ENCODE data around the gene PDE6D. TPM values are rescaled to one million over a fixed set of nuclear protein-coding genes. Genes with fewer than 3 reads are reported as not detected.

PDE6D gene
- total and polyA plus RNA-seq, 2 of the 13 experiments (the other 11 are each of a cell fraction or from before 2014, with no cell fraction given), result 14.1 to 23.2 TPM

DNA sequence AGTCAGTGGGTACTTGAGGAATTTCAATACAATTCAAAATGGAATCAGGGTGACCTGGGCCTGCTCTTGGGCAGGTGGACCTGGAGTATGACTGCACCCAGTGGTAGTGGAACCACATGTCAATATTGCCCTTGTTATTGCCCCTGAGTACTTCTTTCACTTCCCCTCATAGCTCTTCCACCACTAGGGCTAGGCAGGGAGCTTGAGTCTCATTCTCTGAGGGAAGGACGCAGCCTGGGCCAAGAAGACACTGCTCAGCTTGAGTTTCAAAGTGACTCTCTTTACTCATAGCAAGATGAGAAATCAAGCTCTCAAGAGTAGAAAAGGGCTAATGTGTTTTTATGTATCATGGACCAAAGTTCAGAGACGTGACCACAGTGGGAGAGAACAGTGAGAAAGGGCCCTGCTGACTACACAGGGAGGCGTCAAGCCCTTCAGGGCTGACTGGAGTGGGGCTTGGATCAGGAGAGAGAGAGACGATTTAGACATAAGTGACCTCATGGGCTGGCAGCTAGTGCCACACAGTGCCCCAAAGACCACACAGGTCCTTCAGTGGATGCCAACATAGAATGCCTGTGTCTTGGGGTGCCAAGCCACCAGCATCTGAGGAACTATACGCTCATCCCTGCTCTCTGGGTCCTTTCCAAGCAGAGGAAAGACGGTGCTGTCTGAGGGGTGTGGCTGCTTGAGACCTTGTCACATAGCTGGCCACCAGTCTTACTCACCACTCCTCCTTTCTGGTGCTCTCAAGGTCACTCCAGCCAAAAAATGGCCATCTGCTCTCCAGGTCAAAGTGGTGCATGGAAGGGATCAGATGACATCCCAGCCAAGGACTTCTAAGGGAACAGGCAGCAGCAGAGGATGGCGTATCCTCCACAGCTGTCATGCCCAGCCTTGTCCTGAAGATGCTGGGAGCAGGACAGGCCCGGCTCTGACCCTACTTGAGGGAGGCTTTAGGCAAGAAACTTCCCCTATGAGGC is 59.8 kb downstream of the PDE6D start:
- in situ Hi-C loops (cut with HindIII; ENCODE audit: extremely low pct_ligation_motif_present, low pct_unique_long_range_greater_than_20kb), result no loop called here
- Histone ChIP-seq H4K20me1 (ENCODE audit: insufficient read depth, low read length) (no peaks in the 10 kb centered on the region), H3K79me2 (ENCODE audit: insufficient read depth, low read length) (no peaks in the 10 kb centered on the region), H3K4me1 (ENCODE audit: insufficient read depth, low read length) (peaks cover 38% of the 10 kb centered on the region), H3K27ac (ENCODE audit: extremely low read length, insufficient read depth, low read length) (no peak overlapping the region), H3K9me3 (ENCODE audit: low read length) (no peaks in the 10 kb centered on the region), H3K27me3 (ENCODE audit: control insufficient read depth in 1 of 2, insufficient read depth in 2 of 2, low read length in 2 of 2) (peaks cover 0 to 30% of the 10 kb centered on the region in 2 experiments; a peak in 2 of 5 replicates), H3K36me3 (replicated peaks in 1 of 2; ENCODE audit: control insufficient read depth in 1 of 2, insufficient read depth in 2 of 2, low read length in 2 of 2) (no peaks in the 10 kb centered on the region), H3K9ac (ENCODE audit: insufficient read depth, low read depth, low read length) (no peak overlapping the region), H3K4me3 (replicated peaks in 1 of 3; ENCODE audit: insufficient read depth in 1 of 3, low read depth in 2 of 3, low read length in 3 of 3) (no peak overlapping the region), H3K4me2 (ENCODE audit: low read depth, low read length) (peak overlapping the region; percentile 41), H2AFZ (ENCODE audit: low read length) (no peak overlapping the region)
- ChIA-PET POLR2A (interaction anchor here (1.6 kb wide), 1 partner anchor 13 kb away, joined by 5 read pairs; the partner anchor contains the start of gene PTMA), CTCF (ENCODE audit: low intra/inter-chr PET ratio, low total read pairs) (no interaction called here)
- FAIRE-seq (peak; percentile 59), DNase-seq (ENCODE audit: low spot score) (no peak), ATAC-seq (peak; percentile 30)
- intact Hi-C loops (cut with micrococcal nuclease; ENCODE audit: unreplicated experiment), result loop anchor here (2.0 kb wide), 1 partner anchor 60 kb away; the partner anchor contains the start of gene PDE6D
- no TSS peak for BruUV-seq (replicated peaks)
- 36% methylated on average over 8 of the region's 8 CpGs for WGBS (ENCODE audit: low lambda C conversion rate)
- TF ChIP-seq ZNF850 (CRISPR knock-in tag; conservative IDR thresholded peaks at IDR 0.05) (no peak), MEF2D (CRISPR knock-in tag; IDR thresholded peaks at IDR 0.05) (no peak), FOXA1 (IDR thresholded peaks at IDR 0.05) (no peak), FOXA1 (CRISPR knock-in tag; IDR thresholded peaks at IDR 0.05) (peak; percentile 61), ZFP90 (CRISPR knock-in tag; IDR thresholded peaks at IDR 0.05; ENCODE audit: borderline replicate concordance) (0 out of 2 replicates have a peak, but pooled peaks have one; percentile 24), ZNF501 (CRISPR knock-in tag; IDR thresholded peaks at IDR 0.05) (0 out of 2 replicates have a peak, but pooled peaks have one; percentile 45), POLR2A (IDR thresholded peaks at IDR 0.05; ENCODE audit: insufficient read depth in 1 of 2, low read depth in 2 of 2, low read length in 2 of 2) (no peak), ONECUT2 (CRISPR knock-in tag; IDR thresholded peaks at IDR 0.05) (no peak), HOXD1 (CRISPR knock-in tag; IDR thresholded peaks at IDR 0.05) (no peak), CEBPG (CRISPR knock-in tag; IDR thresholded peaks at IDR 0.05) (no peak), SAP130 (CRISPR knock-in tag; IDR thresholded peaks at IDR 0.05; ENCODE audit: low read depth) (0 out of 2 replicates have a peak, but pooled peaks have one; percentile 7), ZNF589 (CRISPR knock-in tag; conservative IDR thresholded peaks at IDR 0.05) (no peak), TEAD3 (CRISPR knock-in tag; optimal IDR thresholded peaks at IDR 0.05; ENCODE audit: borderline replicate concordance) (peak; percentile 13), AKAP8 (CRISPR knock-in tag; IDR thresholded peaks at IDR 0.05) (no peak), ETV5 (CRISPR knock-in tag; IDR thresholded peaks at IDR 0.05; ENCODE audit: borderline replicate concordance) (0 out of 2 replicates have a peak, but pooled peaks have one; percentile 16), ZIK1 (CRISPR knock-in tag; IDR thresholded peaks at IDR 0.05; ENCODE audit: borderline replicate concordance, low read depth) (no peak), ZNF235 (CRISPR knock-in tag; IDR thresholded peaks at IDR 0.05; ENCODE audit: borderline replicate concordance) (0 out of 2 replicates have a peak, but pooled peaks have one; percentile 34)
- TF ChIP-seq, protein P1, sequence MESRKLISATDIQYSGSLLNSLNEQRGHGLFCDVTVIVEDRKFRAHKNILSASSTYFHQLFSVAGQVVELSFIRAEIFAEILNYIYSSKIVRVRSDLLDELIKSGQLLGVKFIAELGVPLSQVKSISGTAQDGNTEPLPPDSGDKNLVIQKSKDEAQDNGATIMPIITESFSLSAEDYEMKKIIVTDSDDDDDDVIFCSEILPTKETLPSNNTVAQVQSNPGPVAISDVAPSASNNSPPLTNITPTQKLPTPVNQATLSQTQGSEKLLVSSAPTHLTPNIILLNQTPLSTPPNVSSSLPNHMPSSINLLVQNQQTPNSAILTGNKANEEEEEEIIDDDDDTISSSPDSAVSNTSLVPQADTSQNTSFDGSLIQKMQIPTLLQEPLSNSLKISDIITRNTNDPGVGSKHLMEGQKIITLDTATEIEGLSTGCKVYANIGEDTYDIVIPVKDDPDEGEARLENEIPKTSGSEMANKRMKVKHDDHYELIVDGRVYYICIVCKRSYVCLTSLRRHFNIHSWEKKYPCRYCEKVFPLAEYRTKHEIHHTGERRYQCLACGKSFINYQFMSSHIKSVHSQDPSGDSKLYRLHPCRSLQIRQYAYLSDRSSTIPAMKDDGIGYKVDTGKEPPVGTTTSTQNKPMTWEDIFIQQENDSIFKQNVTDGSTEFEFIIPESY (CRISPR knock-in tag; IDR thresholded peaks at IDR 0.05), result peak; percentile 99
- TF ChIP-seq, protein P2, sequence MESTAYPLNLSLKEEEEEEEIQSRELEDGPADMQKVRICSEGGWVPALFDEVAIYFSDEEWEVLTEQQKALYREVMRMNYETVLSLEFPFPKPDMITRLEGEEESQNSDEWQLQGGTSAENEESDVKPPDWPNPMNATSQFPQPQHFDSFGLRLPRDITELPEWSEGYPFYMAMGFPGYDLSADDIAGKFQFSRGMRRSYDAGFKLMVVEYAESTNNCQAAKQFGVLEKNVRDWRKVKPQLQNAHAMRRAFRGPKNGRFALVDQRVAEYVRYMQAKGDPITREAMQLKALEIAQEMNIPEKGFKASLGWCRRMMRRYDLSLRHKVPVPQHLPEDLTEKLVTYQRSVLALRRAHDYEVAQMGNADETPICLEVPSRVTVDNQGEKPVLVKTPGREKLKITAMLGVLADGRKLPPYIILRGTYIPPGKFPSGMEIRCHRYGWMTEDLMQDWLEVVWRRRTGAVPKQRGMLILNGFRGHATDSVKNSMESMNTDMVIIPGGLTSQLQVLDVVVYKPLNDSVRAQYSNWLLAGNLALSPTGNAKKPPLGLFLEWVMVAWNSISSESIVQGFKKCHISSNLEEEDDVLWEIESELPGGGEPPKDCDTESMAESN (CRISPR knock-in tag; conservative IDR thresholded peaks at IDR 0.05), result no peak
- TF ChIP-seq, protein P3, sequence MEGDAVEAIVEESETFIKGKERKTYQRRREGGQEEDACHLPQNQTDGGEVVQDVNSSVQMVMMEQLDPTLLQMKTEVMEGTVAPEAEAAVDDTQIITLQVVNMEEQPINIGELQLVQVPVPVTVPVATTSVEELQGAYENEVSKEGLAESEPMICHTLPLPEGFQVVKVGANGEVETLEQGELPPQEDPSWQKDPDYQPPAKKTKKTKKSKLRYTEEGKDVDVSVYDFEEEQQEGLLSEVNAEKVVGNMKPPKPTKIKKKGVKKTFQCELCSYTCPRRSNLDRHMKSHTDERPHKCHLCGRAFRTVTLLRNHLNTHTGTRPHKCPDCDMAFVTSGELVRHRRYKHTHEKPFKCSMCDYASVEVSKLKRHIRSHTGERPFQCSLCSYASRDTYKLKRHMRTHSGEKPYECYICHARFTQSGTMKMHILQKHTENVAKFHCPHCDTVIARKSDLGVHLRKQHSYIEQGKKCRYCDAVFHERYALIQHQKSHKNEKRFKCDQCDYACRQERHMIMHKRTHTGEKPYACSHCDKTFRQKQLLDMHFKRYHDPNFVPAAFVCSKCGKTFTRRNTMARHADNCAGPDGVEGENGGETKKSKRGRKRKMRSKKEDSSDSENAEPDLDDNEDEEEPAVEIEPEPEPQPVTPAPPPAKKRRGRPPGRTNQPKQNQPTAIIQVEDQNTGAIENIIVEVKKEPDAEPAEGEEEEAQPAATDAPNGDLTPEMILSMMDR (CRISPR knock-in tag; IDR thresholded peaks at IDR 0.05), result 0 out of 2 replicates have a peak, but pooled peaks have one; percentile 14
